ENCODE results near the gene MPEG1.

DNA sequence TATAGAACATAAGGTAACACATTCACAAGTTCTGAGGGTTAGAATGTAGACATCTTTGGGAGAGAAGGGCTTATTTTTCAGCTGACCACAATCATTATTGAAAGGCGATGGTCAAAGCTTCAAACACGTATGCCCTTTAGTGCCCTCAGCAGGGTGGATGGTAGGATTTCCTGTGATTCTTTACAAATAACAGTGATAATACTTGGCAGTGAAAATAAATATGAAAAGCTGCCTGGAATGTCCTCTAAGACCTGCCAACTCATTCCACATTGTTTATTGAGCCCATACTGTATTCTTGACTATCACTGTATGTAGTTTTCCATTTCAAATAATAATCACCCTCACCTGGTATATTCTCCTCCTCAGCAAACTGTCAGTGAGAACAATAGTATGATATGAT, 13.7 kb upstream of the MPEG1 start:
- TF ChIP-seq CTCF (IDR thresholded peaks at IDR 0.05; ENCODE audit: low read depth, low read length) = no peak
- TF ChIP-seq EZH2phosphoT487 (IDR thresholded peaks at IDR 0.05; ENCODE audit: low read depth) = no peak
